Progenitor cell of endocrine pancreas (in vitro differentiated cells): ENCODE data around the gene ZNF595. TPM values are rescaled to one million over a fixed set of nuclear protein-coding genes. Genes with fewer than 3 reads are reported as not detected.
"Not testable (repeated sequence)": the region's sequence is repeated elsewhere in the genome, so short reads cannot be mapped to it uniquely, and the experiment has no call there.

ENCODE experiments used
- DNase-seq: peaks from one replicate; pipeline ENCODE4 v3.0.0; 2021; ENCODE audit warnings: low spot score; ENCODE audit not compliant: unreplicated experiment
- H3K27ac Mint-ChIP-seq: 2 replicates; pipeline ENCODE4 v1.8.0; 2021; ENCODE audit warnings: mild to moderate bottlenecking, moderate library complexity, mixed read lengths
- H3K27me3 Mint-ChIP-seq: 2 replicates; pipeline ENCODE4 v1.8.0; 2021; ENCODE audit warnings: mixed read lengths
- H3K36me3 Mint-ChIP-seq: 2 replicates; pipeline ENCODE4 v1.8.0; 2022; ENCODE audit warnings: mixed read lengths; ENCODE audit not compliant: insufficient read depth
- H3K4me1 Mint-ChIP-seq: 2 replicates; pipeline ENCODE4 v1.8.0; 2021; ENCODE audit warnings: low read depth, mixed read lengths
- H3K4me3 Mint-ChIP-seq: 2 replicates; pipeline ENCODE4 v1.8.0; 2021; ENCODE audit warnings: low read depth, mild to moderate bottlenecking, moderate library complexity, mixed read lengths
- H3K9me3 Mint-ChIP-seq: 2 replicates; pipeline ENCODE4 v1.8.0; 2021; ENCODE audit warnings: low read depth, mixed read lengths
- long read RNA-seq: library from polyadenylated mRNA; unstranded; transcript quantifications from one replicate; pipeline ENCODE4 v2.0.0, GENCODE V29; 2020
- total RNA-seq: library from RNA; stranded (reverse); gene quantifications from 2 replicates; pipeline ENCODE4 v1.2.1, GENCODE V29; 2021
- TF ChIP-seq, protein P1 (sequence below): fragments of 200-600 bp; sonication (generic); IDR thresholded peaks from one replicate; pipeline ENCODE4 v1.5.0; 2021; ENCODE audit warnings: antibody characterized with exemption, mild to moderate bottlenecking; ENCODE audit not compliant: unreplicated experiment

ZNF595 gene
- 9.1 and 9.5 TPM in 2 replicates for total RNA-seq
- long read RNA-seq, transcript ZNF595-205 (4 exons, 2,911 nt): major isoform, 17 of 21 reads
- long read RNA-seq, partial matches to known transcripts: 0 of 21 reads
- long read RNA-seq, other reads (novel, unspliced or antisense): 1 of 21 reads

DNA sequence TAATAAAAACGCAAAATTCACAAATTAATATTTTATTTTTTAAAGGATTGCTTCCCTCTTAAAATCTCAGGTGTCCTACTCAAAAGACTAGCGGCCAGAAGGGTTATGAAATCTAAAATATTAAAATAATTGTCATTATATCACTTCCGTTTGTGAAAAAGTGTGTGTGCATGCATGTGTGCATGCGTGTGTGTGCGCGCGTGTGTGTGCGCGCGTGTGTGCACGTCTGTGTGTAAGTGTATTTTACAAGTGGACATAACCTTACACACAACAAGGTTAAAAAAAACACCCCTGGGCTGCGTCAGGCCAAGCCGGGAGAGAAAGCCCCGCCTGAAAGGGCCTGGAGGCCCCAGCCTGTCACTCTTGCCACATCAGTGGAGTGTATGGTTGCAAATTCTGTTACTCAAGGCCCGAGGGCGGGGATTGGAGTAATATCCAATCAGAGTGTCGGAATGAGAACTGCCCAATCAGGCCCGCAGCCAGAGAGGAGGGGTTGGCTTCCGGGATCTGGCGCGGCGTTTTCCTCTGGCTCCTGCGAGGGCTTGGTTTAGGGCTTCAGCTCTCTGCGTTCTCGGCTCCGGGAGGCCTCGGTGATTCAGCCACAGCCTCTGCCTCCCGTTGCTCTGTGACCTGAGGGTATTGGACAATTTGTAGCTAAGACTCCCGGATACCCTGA lies at the start of gene ZNF595:
ZNF595 (plus strand) TSS at position 518 of the 676 bp plus-strand sequence. CDS start 168 bp downstream, outside the sequence.
- peak; percentile 29 for DNase-seq
- H3K4me3 Mint-ChIP-seq, H3K27ac Mint-ChIP-seq: not testable (repeated sequence)

DNA sequence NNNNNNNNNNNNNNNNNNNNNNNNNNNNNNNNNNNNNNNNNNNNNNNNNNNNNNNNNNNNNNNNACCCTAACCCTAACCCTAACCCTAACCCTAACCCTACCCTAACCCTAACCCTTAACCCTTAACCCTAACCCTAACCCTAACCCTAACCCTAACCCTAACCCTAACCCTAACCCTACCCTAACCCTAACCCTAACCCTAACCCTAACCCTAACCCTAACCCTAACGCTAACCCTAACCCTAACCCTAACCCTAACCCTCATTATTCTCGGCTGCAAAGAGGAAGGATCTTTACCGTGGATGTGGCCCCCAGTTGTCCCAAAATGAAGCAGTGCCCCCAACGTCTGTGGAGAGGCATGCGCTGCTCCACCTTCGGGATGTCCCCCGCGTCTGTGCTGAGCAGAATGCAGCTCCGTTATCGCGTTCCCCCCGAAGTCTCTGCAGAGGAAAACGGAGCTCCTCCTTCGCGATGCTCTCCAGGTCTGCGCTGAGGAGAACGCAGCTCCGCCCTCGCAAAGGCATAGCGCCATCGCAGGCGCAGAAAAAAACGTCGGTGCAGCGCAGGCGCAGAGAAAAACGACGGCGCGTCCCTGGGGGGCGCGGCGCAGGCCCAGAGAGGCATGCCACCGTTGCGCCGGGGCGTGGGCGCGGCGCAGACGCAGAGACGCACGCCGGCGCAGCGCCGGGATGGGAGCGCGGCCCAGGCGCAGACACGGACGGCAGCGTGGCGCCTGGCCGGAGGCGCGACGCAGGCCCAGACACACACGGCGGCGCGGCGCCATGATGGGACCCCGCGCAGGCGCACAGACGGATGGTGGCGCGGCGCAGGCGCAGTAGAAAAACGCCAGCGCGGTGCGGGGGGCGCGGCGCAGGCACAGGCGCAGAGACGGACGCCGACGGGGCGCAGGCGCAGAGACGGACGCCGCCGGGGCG lies 42.9 kb upstream of the ZNF595 start:
- DNase-seq, H3K4me3 Mint-ChIP-seq, H3K9me3 Mint-ChIP-seq, H3K4me1 Mint-ChIP-seq, H3K27ac Mint-ChIP-seq, H3K36me3 Mint-ChIP-seq, H3K27me3 Mint-ChIP-seq: not testable (repeated sequence)

More for the DNA sequence above, at the start of gene ZNF595:
- H3K4me1 Mint-ChIP-seq, H3K27me3 Mint-ChIP-seq, H3K9me3 Mint-ChIP-seq, H3K36me3 Mint-ChIP-seq: not testable (repeated sequence)

DNA sequence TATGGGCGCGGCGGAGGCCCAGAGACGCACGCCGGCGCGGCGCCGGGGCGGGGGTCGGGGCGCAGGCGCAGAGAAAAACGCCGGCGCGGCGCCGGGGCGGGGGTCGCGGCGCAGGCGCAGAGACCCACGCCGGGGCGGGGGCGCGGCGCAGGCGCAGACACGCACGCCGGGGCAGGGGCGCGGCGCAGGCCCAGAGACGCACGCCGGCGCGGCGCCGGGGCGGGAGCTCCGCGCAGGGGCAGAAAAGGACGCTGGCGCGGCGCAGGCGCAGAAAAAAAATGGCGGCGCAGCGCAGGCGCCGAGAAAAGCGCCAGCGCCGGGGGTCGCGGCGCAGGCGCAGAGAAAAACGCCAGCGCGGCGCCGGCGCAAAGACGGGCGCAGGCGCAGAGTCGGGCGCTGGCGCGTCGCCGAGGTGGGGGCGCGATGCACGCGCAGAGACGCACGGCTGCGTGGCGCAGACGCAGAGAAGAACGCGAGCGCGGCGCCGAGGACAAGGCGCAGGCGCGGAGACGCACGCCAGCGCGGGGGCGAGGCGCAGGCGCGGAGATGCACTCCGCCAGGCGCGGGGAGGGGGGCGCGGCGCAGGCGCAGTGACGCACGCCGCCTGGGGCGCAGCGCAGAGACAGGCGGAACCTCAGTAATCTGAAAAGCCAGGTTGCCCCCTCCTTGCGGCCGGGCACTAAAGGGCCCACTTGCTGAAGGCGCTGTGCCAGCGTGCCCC lies 41.9 kb upstream of the ZNF595 start:
- H3K9me3 Mint-ChIP-seq, H3K27me3 Mint-ChIP-seq: not testable (repeated sequence)

DNA sequence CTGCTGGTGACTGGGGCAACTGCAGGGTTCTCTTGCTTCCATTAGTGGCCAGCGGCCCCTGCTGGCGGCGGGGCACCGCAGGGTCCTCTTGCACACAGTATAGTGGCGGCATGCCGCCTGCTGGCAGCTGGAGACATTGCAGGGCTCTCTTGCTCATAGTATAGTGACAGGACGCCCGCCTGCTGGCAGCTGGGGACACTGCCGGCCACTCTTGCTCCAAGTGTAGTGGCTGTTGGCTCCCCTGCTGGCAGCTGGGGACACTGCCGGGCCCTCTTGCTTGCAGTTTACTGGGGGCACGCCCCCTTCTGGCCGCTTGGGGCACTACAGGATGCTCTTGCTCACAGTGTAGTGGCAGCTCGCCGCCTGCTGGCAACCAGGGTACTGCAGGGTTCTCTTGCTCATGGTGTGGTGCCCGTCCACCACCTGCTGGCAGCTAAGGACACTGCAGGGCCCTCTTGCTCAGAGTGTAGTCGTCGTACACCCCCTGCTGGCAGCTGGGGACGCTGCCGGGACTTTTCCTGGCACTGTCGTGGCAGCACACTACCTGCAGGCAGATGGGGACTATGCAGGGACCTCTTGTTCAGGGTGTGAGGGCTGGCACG lies 41.2 kb upstream of the ZNF595 start:
- not testable (repeated sequence) for H3K9me3 Mint-ChIP-seq, H3K4me3 Mint-ChIP-seq, H3K27ac Mint-ChIP-seq, H3K4me1 Mint-ChIP-seq, H3K36me3 Mint-ChIP-seq, DNase-seq, H3K27me3 Mint-ChIP-seq
- TF ChIP-seq, protein P1, sequence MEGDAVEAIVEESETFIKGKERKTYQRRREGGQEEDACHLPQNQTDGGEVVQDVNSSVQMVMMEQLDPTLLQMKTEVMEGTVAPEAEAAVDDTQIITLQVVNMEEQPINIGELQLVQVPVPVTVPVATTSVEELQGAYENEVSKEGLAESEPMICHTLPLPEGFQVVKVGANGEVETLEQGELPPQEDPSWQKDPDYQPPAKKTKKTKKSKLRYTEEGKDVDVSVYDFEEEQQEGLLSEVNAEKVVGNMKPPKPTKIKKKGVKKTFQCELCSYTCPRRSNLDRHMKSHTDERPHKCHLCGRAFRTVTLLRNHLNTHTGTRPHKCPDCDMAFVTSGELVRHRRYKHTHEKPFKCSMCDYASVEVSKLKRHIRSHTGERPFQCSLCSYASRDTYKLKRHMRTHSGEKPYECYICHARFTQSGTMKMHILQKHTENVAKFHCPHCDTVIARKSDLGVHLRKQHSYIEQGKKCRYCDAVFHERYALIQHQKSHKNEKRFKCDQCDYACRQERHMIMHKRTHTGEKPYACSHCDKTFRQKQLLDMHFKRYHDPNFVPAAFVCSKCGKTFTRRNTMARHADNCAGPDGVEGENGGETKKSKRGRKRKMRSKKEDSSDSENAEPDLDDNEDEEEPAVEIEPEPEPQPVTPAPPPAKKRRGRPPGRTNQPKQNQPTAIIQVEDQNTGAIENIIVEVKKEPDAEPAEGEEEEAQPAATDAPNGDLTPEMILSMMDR: peak; percentile 16

More for the DNA sequence above, 41.9 kb upstream of the ZNF595 start:
- not testable (repeated sequence) for DNase-seq, H3K27ac Mint-ChIP-seq, H3K36me3 Mint-ChIP-seq, H3K4me1 Mint-ChIP-seq, H3K4me3 Mint-ChIP-seq

DNA sequence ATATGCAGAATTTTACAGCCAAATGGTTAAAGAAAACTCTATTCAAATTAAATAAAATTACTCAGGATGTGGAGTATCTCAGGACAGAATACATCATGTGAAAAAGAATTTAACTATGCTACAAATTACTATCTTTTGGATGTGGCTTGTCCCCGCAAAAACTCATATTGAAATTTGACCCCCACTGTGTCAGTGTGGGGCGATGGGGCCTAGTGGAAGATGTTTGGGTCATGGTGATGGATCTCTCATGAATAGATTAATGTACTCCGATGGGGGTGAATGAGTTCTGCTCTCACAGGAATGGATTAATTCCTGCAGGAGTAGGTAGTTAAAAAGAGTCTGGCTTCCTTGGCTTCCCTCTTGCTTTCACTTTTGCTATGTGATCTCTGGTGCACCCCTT lies 35.0 kb upstream of the ZNF595 start:
- not testable (repeated sequence) for H3K27me3 Mint-ChIP-seq, H3K4me3 Mint-ChIP-seq, DNase-seq

DNA sequence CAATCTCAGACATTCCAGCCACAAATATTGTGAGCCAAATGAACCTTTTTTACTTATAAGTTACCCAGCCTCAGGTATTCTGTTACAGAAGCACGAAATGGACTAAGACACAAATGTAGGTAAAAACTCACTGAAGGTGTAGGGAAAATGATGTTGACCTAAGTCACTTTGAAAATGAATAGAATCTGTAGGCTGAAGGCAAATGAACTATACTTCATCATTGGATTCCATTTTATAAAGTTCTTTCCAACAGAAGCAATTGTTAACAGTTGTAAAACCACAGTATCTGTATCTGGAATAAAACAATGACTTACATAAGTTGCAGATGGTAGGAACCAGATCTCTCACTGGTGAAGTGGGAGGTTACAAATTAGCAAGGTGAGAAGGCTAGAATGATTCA lies 34.5 kb upstream of the ZNF595 start:
- H3K27ac Mint-ChIP-seq, H3K9me3 Mint-ChIP-seq, H3K4me3 Mint-ChIP-seq, H3K4me1 Mint-ChIP-seq, H3K36me3 Mint-ChIP-seq, DNase-seq, H3K27me3 Mint-ChIP-seq: not testable (repeated sequence)

More for the DNA sequence above, 35.0 kb upstream of the ZNF595 start:
- not testable (repeated sequence) for H3K9me3 Mint-ChIP-seq, H3K27ac Mint-ChIP-seq, H3K36me3 Mint-ChIP-seq, H3K4me1 Mint-ChIP-seq

DNA sequence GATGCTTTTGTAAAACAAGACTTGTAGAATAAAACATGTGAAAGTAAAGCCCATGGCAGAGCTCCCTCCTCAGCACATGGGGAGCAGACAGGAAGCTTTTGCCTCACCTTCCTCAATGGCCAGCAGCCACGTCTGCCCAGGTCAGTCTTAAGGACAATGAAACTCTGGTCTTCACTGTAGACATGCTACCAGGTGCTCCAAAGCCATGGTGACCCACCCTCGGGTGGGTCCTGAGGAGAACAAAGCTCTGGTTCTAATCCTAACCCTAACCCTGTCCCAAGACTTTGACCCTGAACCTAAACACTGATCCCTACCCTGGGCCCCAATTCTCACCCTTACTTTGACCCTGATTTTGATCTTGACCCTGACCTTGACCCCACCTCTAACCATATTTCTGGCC lies 30.2 kb upstream of the ZNF595 start:
- not testable (repeated sequence) for H3K36me3 Mint-ChIP-seq, H3K27ac Mint-ChIP-seq, H3K4me1 Mint-ChIP-seq, H3K27me3 Mint-ChIP-seq, H3K4me3 Mint-ChIP-seq, DNase-seq, H3K9me3 Mint-ChIP-seq

DNA sequence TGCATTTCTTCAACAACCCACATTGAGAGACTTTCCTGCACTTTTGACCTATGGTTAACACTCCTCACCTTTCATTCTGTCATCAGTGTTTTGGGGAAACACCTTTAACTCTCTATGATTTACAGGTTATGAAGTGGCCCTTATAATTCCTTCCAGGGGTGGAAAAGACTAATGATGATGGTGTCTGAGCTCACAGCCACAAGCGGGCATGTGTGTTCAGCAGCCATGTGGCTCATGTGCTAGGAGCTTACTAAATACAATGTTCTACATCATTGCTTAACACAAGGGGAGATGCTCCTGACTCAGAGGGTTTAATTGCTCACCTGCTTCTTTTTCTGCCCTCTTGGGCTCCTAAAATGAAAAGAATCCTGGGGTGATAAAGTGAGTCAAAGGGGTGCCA lies 28.8 kb upstream of the ZNF595 start:
- DNase-seq, H3K9me3 Mint-ChIP-seq, H3K27me3 Mint-ChIP-seq, H3K4me1 Mint-ChIP-seq, H3K27ac Mint-ChIP-seq, H3K4me3 Mint-ChIP-seq, H3K36me3 Mint-ChIP-seq: not testable (repeated sequence)

DNA sequence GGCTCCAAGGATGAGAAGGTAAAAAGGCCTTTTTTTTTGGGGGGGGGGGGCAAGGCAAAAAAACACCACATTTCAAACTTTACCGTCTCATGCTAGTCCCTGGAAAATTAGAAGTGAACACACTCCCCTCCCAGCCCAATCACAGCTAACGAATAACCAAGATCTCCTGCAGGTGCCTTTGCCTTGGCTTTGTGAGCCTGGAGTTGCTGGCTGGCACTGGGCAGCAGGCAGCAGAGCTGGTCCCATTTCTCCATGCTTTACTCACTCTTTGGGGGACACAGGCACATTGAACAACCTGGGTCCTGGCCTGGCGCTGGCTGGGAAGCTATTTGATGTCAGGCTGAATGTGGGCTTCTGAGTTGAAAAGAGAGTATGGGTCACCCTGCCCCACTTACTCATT lies 25.6 kb upstream of the ZNF595 start:
- not testable (repeated sequence) for DNase-seq, H3K27ac Mint-ChIP-seq

DNA sequence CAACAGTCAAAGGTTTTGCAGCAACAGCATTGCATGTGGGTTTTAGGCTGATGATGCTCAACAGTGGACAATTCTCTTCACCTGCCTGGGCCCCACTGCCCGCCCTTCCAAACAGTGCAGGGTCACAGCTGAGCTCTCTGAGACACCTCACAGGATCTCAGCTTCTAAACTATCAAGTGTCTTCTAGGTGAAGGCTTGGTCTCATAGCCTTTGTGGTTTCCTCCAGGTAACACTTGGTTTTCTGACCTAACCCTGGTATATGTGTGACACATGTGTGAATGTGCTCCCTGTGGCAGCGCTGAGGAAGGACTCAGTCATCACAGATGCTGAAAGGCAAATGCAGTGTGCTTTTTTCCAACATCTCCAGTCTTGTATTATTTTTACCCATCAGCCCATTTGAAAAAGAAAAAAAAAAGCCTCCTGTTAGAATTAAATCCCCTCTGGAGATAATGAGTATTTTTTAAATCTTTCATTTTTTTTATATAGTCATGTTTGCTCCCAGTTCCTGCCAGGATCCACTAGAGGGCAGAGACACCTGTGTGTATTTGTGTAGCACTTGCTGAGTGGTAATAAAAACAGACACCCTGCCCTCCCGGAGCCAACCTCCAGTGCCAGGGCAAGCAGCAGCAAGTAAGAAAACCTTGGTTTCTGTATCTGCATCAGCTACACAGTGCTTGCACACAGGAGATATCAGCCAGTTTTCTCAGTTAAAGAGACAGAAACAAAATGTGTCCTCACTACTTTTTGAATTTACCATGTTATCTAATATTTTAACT lies 24.2 kb upstream of the ZNF595 start:
- H3K9me3 Mint-ChIP-seq, H3K27ac Mint-ChIP-seq, H3K36me3 Mint-ChIP-seq, H3K4me1 Mint-ChIP-seq, H3K27me3 Mint-ChIP-seq, H3K4me3 Mint-ChIP-seq, DNase-seq: not testable (repeated sequence)

More for the DNA sequence above, 25.6 kb upstream of the ZNF595 start:
- H3K4me3 Mint-ChIP-seq, H3K9me3 Mint-ChIP-seq, H3K4me1 Mint-ChIP-seq, H3K27me3 Mint-ChIP-seq, H3K36me3 Mint-ChIP-seq: not testable (repeated sequence)

DNA sequence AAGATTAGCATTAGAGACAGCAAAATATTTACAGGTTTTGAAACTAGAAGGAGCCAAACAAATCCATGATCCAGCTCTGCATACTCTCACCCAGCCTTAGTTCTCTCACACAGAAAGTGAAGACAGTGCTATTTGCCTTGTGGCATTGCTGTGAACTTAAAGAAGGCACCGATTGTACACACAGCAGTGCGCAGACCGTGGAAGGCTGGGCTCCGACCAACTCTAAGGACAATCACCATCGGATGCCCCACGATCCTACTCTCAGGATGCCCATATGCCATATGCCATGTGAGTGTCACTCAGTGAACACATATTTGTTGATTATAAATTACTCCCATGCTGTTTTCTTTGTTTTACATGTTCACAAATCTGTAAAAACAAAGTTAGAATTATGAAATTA lies 19.8 kb upstream of the ZNF595 start:
- H3K4me3 Mint-ChIP-seq, H3K36me3 Mint-ChIP-seq, H3K9me3 Mint-ChIP-seq, H3K27me3 Mint-ChIP-seq, H3K4me1 Mint-ChIP-seq, H3K27ac Mint-ChIP-seq, DNase-seq: not testable (repeated sequence)
